A673 (cell line): Measurements from ENCODE around the gene RANBP3.

Experiments
- CTCF ChIP-seq: fragments of 300-800, 200-600 bp; sonication (generic); conservative IDR thresholded peaks from 2 replicates; pipeline ENCODE4 v1.5.1; 2017; ENCODE audit warnings: low read depth, mild to moderate bottlenecking, antibody characterized with exemption, low read length, moderate library complexity, mixed read lengths
- EZH2 ChIP-seq: fragments of 200-600 bp; sonication (generic); IDR thresholded peaks from 2 replicates; pipeline ENCODE4 v1.6.1; 2017; ENCODE audit warnings: borderline replicate concordance, low read depth, mild to moderate bottlenecking, mixed read lengths, antibody characterized with exemption, low read length; ENCODE audit not compliant: poor library complexity, severe bottlenecking

DNA sequence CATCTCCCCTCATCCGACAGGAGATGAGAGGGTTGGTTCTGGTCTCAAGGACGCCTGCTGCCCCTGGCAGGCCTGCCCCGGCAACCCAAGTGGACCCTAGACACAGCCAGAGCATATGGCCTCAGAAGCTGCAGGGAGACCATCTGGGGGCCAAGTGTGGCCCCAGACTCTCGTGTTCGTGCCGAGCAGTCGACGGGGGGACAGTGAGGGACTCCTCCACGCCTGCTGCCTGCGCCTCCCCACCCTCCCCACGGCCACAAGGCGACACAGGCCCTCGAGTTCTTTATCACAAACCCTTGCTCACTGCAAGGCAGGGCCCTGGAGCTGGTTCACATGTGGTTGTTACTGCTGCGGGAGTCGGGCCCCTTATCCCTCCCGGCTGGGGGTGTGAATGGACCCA is 54.6 kb downstream of the RANBP3 start:
- TF ChIP-seq CTCF, result no peak
- TF ChIP-seq EZH2, result no peak
